HAP-1 (cell line): ENCODE results near the gene CELA2B.
"Not testable (repeated sequence)": the region's sequence is repeated elsewhere in the genome, so short reads cannot be mapped to it uniquely, and the experiment has no call there.

ENCODE experiments used
- DNase-seq, 2 experiments: peaks; one replicate each; pipeline ENCODE4 v3.0.0-alpha.2; 2016 to 2020; ENCODE audit warnings: low spot score in 2 of 2
- H3K27me3 ChIP-seq: fragments of 250-450 bp; sonication (Bioruptor Pico); 2 replicates; pipeline ENCODE4 v1.5.1; 2020; ENCODE audit warnings: low read depth, mild to moderate bottlenecking, moderate library complexity
- H3K36me3 ChIP-seq: fragments of 250-450 bp; sonication (Bioruptor Pico); replicated peaks from 2 replicates; pipeline ENCODE4 v1.5.1; 2020; ENCODE audit warnings: mild to moderate bottlenecking
- H3K4me1 ChIP-seq: fragments of 250-450 bp; sonication (Bioruptor Pico); 2 replicates; pipeline ENCODE4 v1.5.1; 2020; ENCODE audit warnings: mild to moderate bottlenecking
- H3K4me3 ChIP-seq: fragments of 250-450 bp; sonication (Bioruptor Pico); 2 replicates; pipeline ENCODE4 v1.5.1; 2020; ENCODE audit warnings: mild to moderate bottlenecking, moderate library complexity
- H3K9me3 ChIP-seq: fragments of 250-450 bp; sonication (Bioruptor Pico); 2 replicates; pipeline ENCODE4 v1.5.1; 2020; ENCODE audit warnings: mild to moderate bottlenecking, moderate library complexity
- in situ Hi-C: fragments of 300-500 bp; cut with MboI; formaldehyde crosslinking; loops from 3 replicates; pipeline ENCODE4 v1.14.3; 2020; ENCODE audit warnings: low sequenced_read_pairs, inconsistent platforms, mixed read lengths

CELA2B gene

DNA sequence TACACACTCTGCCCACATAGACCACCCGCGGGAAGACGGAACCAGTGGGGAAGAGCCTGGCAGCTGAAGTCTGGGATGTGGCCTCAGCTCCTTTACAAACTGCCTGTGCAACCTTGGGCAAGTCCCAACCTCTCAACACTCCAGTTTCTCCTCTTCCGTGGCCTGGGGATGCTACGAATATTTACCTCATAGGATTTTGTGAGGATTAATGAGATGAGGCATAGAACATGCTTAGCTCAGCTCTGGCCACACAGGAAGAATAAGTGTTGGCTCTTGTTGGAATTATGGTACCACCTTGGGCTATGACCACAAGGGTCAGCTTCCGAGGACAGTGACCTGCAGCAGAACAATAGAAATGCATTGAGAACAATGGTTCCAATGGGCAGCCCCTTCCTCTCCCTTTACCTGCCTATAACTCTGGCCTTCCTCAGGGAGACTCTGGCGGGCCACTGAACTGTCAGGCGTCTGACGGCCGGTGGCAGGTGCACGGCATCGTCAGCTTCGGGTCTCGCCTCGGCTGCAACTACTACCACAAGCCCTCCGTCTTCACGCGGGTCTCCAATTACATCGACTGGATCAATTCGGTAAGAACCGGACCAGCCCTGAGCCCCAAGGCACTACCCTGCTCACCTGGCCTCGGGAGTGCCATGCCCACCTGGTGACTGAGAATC is 8.8 kb upstream of the CELA2B start:
- H3K9me3 ChIP-seq, H3K4me1 ChIP-seq, H3K36me3 ChIP-seq, H3K27me3 ChIP-seq, DNase-seq, in situ Hi-C loops, H3K4me3 ChIP-seq: not testable (repeated sequence)

DNA sequence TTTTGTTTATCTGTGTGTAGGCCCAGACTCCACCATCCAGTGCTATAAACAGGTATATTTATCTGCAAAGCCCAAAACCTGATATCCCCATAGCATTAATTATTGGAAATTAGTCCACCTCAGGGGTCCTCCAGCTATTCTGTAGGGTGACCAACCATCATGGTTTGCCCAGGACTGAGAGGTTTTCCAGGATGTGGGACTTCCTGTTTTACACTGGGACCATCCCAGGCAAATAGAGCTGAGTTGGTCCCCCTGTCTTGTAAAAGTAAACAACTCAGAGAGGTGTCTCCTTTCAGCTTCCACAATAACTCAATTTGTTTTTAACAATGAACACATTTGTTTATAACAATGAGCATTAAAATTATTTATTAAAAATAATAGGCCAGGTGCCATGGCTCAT is 7.8 kb upstream of the CELA2B start:
- H3K27me3 ChIP-seq, result no peaks in the 10 kb centered on the region
- no peaks in the 10 kb centered on the region for H3K36me3 ChIP-seq
- no peaks in the 10 kb centered on the region for H3K4me1 ChIP-seq
- H3K9me3 ChIP-seq, result no peaks in the 10 kb centered on the region
- in situ Hi-C loops, result no loop called here
- no peak overlapping the region for H3K4me3 ChIP-seq
- DNase-seq, result no peak

DNA sequence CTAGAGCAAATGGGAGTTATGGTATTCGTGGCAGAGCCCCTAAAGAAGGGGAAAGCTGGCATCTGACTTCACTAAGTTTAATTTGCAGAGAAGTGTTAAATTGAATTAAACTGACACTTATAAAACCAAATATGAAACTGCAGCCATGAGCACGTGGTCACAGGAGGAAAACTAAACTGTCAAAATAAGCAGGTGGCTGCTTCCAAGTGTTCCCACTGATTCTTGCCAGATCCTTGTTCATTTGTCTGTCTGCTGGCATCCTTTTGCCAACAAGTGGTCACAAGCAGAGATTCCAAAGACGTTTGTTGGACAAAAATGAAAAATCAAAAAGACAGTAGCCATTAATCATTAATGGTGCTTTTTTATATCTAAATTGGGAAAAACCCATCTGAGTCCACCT is 6.5 kb upstream of the CELA2B start:
- no peaks in the 10 kb centered on the region for H3K27me3 ChIP-seq
- H3K9me3 ChIP-seq, result no peaks in the 10 kb centered on the region
- no peaks in the 10 kb centered on the region for H3K36me3 ChIP-seq
- DNase-seq, result no peak
- in situ Hi-C loops, result no loop called here
- no peaks in the 10 kb centered on the region for H3K4me1 ChIP-seq
- no peak overlapping the region for H3K4me3 ChIP-seq

DNA sequence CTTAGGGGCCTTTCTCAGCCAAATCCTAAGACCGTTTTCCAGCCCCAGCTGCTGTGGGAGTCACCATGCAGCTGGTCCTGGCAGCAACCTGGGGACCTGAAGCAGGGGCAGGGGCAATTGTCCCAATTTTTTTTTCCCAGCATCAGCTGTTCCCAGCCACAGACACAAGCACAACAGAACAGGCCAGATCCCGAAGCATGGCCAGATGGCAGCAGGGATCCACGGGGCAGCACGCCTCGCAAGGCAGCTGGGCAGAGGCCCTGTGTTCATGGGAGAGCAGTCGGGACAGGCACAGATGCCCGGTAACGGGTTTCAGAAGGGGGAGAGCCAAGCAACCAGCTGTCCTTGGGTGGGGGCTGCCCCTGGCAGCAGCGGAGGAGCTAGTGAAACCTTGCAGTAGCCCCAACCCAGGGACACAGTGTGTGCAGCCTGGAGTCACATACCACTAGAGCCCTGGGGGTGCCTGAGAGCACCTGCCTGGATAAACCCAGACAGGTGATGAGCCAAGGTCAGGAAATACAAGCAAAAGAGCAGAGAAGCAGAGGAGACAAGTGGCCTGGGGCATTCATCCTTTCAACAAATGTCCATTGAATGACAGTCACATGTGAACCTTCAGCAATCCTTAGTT is 6.0 kb upstream of the CELA2B start:
- H3K4me3 ChIP-seq, DNase-seq, H3K36me3 ChIP-seq, H3K9me3 ChIP-seq, H3K27me3 ChIP-seq, in situ Hi-C loops, H3K4me1 ChIP-seq: not testable (repeated sequence)

DNA sequence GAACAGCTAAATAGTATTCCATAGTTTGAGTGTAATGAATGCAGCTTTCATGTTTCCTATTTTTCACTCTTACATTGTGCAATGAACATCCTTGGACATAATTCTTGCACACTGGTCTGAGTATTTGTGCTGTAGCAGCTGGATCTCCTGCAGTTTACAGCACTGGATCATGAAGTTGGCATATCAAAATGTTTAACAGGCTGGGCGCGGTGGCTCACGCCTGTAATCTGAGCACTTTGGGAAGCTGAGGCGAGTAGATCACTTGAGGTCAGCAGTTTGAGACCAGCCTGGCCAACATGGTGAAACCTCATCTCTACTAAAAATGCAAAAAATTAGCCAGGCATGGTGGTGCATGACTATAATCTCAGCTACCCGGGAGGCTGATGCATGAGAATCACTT is 4.8 kb upstream of the CELA2B start:
- H3K9me3 ChIP-seq, in situ Hi-C loops, H3K36me3 ChIP-seq, DNase-seq, H3K27me3 ChIP-seq, H3K4me1 ChIP-seq, H3K4me3 ChIP-seq: not testable (repeated sequence)

DNA sequence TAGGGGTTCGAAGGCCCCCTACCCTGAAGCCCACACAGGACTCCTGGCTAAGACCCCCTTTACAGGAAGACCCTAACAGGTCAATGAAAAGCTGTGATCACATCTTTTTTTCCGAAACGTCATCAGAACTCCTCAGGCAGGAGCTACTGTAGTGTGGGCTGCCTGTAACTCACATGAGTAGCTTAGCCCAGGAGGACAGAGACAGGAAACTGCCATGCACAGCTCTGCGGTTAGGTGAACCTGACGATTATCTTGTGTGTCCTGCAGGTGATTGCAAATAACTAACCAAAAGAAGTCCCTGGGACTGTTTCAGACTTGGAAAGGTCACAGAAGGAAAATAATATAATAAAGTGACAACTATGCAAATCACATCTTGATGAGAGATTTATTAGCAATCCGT is 4.2 kb upstream of the CELA2B start:
- DNase-seq, in situ Hi-C loops, H3K4me1 ChIP-seq, H3K27me3 ChIP-seq, H3K4me3 ChIP-seq, H3K9me3 ChIP-seq, H3K36me3 ChIP-seq: not testable (repeated sequence)

DNA sequence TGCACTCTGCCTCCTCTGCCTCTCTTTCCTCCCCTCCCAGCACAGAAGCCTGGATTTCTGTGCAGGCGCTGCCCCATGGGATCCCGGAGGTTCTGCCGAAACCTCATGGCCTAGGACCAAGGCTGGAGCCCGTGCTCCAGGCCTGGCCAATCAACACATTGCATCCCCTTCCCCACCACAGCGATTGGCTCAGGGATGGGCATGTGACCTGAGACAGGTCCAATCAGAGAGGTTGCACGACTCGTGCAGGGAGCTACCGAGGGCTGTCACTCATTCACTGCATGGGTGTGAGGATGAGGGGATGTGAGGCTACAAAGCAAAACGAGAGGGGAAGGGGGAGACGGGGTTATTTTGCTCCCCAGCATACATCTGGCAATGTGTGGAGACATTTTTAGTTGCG is 3.3 kb upstream of the CELA2B start:
- no peak for DNase-seq
- Histone ChIP-seq H3K36me3 (no peaks in the 10 kb centered on the region), H3K4me1 (no peaks in the 10 kb centered on the region; the same call in none of the 2 replicates), H3K4me3 (no peak overlapping the region), H3K9me3 (no peaks in the 10 kb centered on the region), H3K27me3 (no peaks in the 10 kb centered on the region)
- in situ Hi-C loops, result no loop called here

DNA sequence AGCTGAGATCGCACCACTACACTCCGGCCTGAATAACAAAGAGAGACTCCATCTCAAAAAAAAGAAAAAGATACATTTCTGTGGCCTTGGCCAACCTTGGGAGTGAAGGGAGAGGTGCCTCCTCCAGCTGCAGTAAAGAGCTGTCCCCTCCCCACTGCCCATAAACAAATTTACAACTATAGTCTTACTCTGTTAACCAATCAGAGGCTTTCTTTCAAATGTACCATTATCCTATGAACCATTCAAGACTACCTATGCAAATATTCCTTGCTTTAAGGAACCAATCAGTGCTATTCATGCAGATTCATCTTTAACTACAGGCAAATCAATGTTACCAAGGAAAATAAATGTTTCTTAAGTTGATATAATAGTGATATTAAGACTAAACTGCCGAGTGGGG is 1.0 kb downstream of the CELA2B start:
- Histone ChIP-seq H3K36me3 (no peaks in the 10 kb centered on the region), H3K4me3 (no peak overlapping the region), H3K9me3 (no peaks in the 10 kb centered on the region), H3K4me1 (no peaks in the 10 kb centered on the region; the same call in none of the 2 replicates), H3K27me3 (no peaks in the 10 kb centered on the region)
- in situ Hi-C loops, result no loop called here
- DNase-seq, result no peak

DNA sequence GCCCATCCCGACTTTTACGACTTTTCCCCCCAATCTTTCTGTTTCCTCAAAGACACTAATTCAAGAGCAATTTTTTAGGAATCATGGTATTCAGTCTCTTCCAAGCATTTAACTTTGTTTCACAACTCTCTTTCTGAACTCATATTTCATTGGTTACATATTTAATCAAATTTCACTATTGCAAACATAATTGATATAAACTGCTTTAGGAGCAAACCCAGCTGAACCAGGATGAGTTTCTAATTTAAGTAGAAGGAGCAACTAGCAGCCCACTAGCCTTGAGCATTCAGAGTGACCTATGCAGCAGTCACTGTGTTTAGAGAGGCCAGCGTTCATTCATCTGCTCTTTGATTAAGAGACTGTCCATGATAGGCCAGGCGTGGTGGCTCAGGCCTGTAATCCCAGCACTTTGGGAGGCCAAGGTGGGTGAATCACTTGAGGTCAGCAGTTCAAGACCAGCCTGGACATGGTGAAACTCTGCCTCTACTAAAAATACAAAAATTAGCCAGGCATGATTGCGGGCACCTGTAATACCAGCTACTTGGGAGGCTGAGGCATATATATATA is 1.8 kb downstream of the CELA2B start:
- DNase-seq, result no peak
- no peaks in the 10 kb centered on the region for H3K27me3 ChIP-seq
- no peak overlapping the region for H3K4me3 ChIP-seq
- H3K36me3 ChIP-seq, result no peaks in the 10 kb centered on the region
- no peaks in the 10 kb centered on the region; the same call in none of the 2 replicates for H3K4me1 ChIP-seq
- in situ Hi-C loops, result no loop called here
- no peaks in the 10 kb centered on the region for H3K9me3 ChIP-seq

DNA sequence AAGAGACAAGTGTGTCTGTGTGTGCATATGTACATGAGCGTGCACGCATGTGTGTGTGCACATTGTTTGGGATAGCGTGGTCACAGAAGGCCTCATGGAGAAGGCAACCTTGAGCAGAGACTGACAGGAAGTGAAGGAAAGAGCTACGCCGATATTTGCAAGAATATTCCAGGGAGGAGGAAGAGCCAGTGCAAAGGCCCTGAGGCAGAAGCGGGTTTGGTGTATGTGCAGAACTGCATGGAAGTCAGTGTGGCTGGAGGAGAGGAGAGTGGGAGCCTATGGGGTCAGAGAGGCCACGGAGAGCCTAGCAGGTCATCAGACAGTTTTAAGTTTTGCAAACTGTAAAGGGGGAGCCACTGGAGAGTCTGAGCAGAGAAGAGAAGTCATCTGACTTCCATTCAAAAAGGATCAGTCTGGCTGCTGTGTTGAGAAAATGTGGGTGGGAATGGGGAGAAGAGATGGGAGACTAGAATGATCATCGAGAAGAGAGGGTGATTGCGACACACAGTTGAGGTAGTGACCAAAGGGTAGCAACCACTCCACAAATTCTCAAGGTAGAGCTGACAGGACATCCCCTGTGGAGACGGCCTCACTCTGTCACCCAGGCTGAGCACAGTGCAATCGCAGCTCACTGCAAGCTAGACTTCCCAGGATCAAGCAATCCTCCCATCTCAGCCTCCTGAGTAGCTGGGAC is 3.9 kb downstream of the CELA2B start:
- H3K4me1 ChIP-seq, result no peaks in the 10 kb centered on the region; the same call in none of the 2 replicates
- DNase-seq, result no peak
- H3K4me3 ChIP-seq, result no peak overlapping the region
- no peaks in the 10 kb centered on the region for H3K9me3 ChIP-seq
- in situ Hi-C loops, result no loop called here
- H3K27me3 ChIP-seq, result no peaks in the 10 kb centered on the region
- H3K36me3 ChIP-seq, result no peaks in the 10 kb centered on the region

DNA sequence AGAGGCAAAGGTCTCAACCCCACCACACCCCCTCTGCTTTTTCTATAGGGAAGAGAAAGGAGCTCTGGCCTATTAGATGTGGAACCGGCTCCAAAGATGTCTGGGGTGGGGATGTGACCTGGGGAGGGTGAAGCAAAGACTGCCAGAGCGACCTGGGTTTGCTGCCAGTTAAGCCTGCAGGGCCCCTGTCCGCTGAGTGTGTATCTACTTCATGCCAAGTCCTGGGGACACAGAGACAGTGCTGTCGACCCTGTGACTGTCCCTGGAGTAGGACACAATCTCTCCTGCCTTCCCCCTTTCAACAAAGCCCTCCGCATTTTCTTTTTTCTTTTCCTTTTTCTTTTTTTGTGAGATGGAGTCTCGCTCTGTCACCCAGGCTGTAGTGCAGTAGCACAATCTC is 6.6 kb downstream of the CELA2B start:
- H3K27me3 ChIP-seq, H3K4me3 ChIP-seq, DNase-seq, H3K4me1 ChIP-seq, H3K9me3 ChIP-seq, in situ Hi-C loops, H3K36me3 ChIP-seq: not testable (repeated sequence)

DNA sequence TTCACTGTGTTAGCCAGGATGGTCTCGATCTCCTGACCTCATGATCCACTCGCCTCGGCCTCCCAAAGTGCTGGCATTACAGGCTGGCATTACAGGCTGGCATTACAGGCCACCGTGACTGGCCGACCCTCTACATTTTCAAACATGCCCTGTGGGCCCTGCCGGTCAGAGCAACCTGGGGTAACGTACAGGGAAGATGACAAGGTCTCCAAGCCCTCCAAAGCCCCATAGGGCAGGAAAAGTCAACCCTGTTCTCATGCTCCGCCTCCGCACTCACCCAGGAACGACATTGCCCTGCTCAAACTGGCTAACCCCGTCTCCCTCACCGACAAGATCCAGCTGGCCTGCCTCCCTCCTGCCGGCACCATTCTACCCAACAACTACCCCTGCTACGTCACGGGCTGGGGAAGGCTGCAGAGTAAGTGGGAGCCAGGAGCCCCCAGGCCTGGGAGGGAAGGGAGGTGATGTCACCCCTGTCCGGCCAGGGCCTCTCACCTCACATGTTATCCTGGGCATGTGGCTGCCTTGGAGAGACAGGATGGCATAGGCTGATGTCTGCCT is 7.2 kb downstream of the CELA2B start:
- DNase-seq, H3K9me3 ChIP-seq, H3K36me3 ChIP-seq, in situ Hi-C loops, H3K27me3 ChIP-seq, H3K4me3 ChIP-seq, H3K4me1 ChIP-seq: not testable (repeated sequence)

DNA sequence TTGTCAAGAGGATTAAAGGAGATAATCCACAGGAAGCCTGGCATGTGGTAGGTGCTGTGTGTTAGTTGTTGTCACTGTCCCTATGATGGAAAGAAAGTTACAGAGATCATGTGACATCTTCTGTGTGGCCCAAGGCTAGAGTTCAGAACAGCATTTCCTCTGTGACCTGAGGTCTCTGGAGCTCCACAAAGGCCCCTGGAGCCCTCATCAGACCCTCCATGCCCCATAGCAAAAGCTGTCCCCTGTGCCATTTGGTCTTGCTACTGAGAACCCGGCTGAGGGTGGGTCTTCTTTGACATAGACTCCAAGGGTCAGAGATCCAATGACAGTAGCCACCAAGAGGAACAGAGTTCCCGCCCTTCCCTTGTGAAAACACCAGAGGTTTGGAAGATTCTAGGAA is 8.1 kb downstream of the CELA2B start:
- Histone ChIP-seq H3K9me3 (no peaks in the 10 kb centered on the region), H3K4me3 (no peak overlapping the region), H3K27me3 (no peaks in the 10 kb centered on the region), H3K4me1 (no peaks in the 10 kb centered on the region), H3K36me3 (no peaks in the 10 kb centered on the region)
- DNase-seq, result no peak
- in situ Hi-C loops, result no loop called here

DNA sequence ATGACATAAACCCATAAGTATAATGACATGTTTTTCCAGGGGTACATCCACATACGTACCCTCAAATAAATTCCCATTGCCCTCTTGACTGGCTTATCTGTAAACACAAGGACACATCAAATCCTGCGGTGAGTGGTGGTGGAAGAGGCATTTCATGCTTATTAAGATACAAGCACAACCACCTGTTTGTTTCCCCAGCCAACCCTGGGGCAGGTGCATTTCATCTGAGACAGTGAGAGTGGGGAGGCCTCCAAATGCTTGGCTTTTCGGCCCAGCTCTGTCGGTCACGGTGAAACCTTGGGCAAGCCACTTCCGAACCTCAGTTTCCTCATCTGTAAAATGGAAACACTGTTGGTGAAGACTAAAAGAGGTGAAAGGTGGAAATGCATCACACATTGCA is 8.5 kb downstream of the CELA2B start:
- H3K36me3 ChIP-seq, H3K27me3 ChIP-seq, DNase-seq, H3K9me3 ChIP-seq, H3K4me1 ChIP-seq, H3K4me3 ChIP-seq, in situ Hi-C loops: not testable (repeated sequence)
